LNCaP clone FGC (cell line): ENCODE results near the gene GPC5.

Source experiments
- DNase-seq: peaks from one replicate; pipeline ENCODE4 v3.0.0-alpha.2; 2011; ENCODE audit warnings: low read depth
- H3K4me3 ChIP-seq: 2 replicates; pipeline ENCODE4 v1.5.1; 2011; ENCODE audit warnings: mild to moderate bottlenecking, low read depth, low read length, control low read depth
- CTCF ChIP-seq: IDR thresholded peaks from 2 replicates; pipeline ENCODE4 v1.5.1; 2012; ENCODE audit warnings: mild to moderate bottlenecking; ENCODE audit not compliant: control insufficient read depth, insufficient read depth; ENCODE audit errors: extremely low read depth

The GPC5 gene

DNA sequence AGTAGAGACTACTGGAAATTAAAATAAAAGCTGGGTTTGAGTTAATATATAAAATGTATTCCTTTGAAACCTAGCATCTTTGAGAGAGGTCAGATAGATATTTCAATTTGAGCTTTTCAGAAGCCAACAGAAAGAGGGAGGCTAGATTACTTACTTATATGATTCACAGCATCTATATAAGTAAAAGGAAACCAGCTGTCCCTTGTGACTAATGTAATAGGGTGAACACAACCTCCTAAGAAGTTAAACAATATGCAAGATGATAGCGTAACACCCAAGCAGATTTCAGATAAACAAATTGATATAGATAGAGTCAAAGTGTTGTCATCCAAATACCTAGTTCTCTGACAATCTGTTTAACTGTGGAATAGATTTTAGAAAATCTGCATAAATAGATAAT is 1434.7 kb downstream of the GPC5 start:
- no peak for TF ChIP-seq CTCF
- no peak for DNase-seq
- no peak overlapping the region for H3K4me3 ChIP-seq

DNA sequence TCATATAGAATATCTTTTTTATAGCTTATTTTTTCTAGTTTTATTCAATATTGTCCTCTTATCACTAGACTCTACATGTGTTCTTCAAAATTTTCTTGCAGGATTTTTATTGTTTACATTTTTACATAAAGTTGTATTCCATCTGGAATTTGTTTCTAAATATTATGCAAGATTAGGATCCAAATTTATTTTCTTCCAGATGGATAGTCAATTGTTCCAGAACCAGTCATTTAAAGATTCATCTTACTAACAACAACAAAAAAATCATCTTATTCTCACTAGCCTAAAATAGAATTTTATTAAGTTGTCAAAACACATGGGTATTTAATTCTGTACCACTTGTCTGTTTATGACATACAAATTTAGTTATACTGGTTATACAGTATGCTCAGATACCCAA is 1437.8 kb downstream of the GPC5 start:
- no peak for TF ChIP-seq CTCF
- no peak for DNase-seq
- no peak overlapping the region for H3K4me3 ChIP-seq

DNA sequence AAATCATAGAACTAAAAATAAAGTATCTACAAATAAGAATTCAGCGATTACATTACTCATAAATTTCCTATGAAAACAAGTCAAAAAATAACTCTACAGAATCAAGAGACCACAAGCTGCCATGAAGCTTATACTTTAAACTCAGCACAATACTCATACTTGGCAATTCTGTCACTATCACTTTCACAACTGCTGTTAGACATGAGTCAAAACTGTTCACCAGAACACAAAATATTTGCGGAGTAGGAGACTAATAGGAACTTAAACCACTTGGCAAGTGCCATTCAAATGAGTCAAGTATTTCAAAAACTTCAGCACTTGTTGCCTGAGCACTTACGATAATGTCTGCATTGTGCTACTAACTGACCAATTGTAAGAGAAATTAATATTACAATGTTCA is 1440.4 kb downstream of the GPC5 start:
- no peak overlapping the region for H3K4me3 ChIP-seq
- TF ChIP-seq CTCF: no peak
- no peak for DNase-seq

GRCh38 chr13:92842145-92842544 is 1443.7 kb downstream of the GPC5 start:
- no peak overlapping the region for H3K4me3 ChIP-seq
- no peak for TF ChIP-seq CTCF
- DNase-seq: no peak

GRCh38 chr13:92843549-92843948 is 1445.1 kb downstream of the GPC5 start:
- DNase-seq: no peak
- H3K4me3 ChIP-seq: no peak overlapping the region
- TF ChIP-seq CTCF: no peak

DNA sequence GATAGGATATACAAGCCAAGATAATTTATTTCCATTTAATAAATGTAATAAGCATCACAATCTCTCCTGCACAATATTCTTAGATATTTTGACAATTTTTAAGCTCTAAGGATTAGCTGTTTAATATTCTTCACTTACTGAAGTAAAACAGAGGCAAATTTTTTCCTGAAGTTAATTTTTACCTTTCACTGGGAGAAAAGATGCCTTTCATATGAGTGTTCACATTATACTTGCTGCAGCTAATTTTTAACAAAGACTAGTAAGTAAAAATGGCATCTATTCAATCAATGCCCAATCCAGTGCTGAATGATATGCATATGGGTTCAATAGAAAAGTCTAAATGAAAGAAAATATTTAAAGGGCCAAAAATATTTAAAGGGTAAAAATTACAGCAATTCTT is 1451.0 kb downstream of the GPC5 start:
- H3K4me3 ChIP-seq: no peak overlapping the region
- no peak for DNase-seq
- no peak for TF ChIP-seq CTCF

- no peak for DNase-seq
- TF ChIP-seq CTCF: no peak
- no peak overlapping the region for H3K4me3 ChIP-seq
Observed at GRCh38 chr13:92864584-92865284, 1466.3 kb downstream of the GPC5 start.
